CD4-positive, alpha-beta T cell treated with Interleukin-10 for 1 hour (primary cell): ENCODE data around the gene ZFP57.
A peak's percentile ranks its signal among the peaks of the same experiment; 100 is the strongest.

ENCODE experiments used
- DNase-seq: peaks from one replicate; pipeline ENCODE4 v3.0.0-alpha.2; 2020

The ZFP57 gene

GRCh38 chr6:29680904-29681303 is at the start of gene ZFP57:
Gene ZFP57 (minus strand): TSS chr6:29681152. CDS start chr6:29677003, 4,149 bp downstream.
- no peak for DNase-seq

DNA sequence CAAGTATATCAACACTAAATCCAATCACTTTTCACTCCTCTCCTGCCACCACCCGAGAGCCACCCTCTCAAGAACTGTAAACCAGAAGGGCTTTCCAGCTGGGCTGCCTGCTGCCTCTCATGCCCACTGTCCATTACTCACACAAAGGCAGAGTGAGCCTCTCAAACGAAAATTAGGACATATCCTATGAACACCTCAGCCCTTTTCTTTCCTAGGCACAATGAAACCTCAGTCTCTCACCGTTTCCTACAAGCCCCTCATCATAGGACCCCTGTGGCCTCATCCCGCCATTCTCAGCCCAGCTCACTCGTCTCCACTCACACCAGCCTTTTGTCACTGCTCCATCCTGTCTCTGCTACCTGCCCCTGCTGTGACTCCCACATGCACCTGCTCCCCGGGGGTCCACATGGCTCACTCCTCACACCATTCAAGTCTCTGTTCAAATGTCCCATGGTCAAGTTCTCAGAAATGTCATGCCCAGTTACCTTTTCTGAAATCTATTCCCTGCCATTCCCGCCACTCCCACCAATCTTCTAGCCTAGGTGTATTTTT is 49.7 kb upstream of the ZFP57 start:
- DNase-seq = peak; percentile 39

DNA sequence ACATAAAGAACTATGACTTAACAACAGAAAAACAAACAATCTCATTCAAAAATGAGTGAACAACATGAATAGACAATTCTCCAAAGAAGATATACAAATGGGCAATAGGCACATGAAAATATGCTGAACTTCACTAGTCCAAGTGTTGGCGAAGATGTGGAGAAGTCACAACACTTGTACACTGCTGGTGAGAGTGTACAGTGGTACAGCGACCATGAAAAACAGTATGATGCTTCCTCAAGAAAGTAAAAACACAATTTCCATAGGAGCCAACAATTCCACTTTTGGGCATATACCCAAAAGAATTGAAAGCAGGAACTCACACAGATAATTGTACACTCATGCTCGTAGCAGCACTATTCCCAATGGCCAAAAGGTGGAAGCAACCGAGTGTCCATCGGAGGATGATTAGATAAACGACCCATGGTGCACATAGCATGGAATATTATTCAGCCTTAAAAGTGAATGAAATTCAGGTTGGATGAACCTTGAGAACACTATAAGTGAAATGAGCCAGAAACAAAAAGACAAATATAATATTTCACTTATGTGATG is 48.9 kb upstream of the ZFP57 start:
- peak; percentile 34 for DNase-seq

GRCh38 chr6:29728875-29729270 is 47.9 kb upstream of the ZFP57 start:
- peak; percentile 41 for DNase-seq

GRCh38 chr6:29728173-29728874 is 47.4 kb upstream of the ZFP57 start:
- DNase-seq = peak; percentile 34

DNA sequence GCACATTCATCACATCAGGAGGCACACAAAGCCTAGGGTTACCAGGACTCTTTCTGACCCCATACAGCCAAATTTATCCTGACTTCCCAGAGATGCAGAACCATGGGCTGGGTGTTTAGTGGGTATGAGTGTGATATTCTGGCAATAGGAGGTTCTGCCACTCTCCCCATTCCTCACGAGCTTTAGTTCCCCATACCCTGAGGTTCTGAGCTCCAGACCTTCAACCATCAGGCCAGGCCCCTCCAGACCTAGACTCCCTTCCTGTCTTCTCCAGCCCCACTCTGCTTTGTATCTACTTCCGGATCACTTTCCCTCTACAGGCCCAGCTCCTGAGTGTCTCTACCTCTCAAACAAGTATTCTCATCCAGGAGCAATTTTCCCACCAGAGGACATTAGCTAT is 46.7 kb upstream of the ZFP57 start:
- no peak for DNase-seq

- peak; percentile 44 for DNase-seq
These were observed 45.7 kb upstream of the ZFP57 start for GRCh38 chr6:29726571-29727194.

DNA sequence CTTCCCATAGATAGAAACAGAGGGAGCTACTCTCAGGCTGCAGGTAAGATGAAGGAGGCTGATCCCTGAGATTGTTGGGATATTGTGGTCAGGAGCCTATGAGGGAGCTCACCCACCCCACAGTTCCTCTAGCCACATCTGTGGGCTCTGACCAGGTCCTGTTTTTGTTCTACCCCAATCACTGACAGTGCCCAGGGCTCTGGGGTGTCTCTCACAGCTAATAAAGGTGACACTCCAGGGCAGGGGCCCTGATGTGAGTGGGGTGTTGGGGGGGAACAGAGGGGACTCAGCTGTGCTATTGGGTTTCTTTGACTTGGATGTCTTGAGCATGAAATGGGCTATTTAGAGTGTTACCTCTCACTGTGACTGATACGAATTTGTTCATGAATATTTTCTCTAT is 45.0 kb upstream of the ZFP57 start:
- DNase-seq = peak; percentile 37

DNA sequence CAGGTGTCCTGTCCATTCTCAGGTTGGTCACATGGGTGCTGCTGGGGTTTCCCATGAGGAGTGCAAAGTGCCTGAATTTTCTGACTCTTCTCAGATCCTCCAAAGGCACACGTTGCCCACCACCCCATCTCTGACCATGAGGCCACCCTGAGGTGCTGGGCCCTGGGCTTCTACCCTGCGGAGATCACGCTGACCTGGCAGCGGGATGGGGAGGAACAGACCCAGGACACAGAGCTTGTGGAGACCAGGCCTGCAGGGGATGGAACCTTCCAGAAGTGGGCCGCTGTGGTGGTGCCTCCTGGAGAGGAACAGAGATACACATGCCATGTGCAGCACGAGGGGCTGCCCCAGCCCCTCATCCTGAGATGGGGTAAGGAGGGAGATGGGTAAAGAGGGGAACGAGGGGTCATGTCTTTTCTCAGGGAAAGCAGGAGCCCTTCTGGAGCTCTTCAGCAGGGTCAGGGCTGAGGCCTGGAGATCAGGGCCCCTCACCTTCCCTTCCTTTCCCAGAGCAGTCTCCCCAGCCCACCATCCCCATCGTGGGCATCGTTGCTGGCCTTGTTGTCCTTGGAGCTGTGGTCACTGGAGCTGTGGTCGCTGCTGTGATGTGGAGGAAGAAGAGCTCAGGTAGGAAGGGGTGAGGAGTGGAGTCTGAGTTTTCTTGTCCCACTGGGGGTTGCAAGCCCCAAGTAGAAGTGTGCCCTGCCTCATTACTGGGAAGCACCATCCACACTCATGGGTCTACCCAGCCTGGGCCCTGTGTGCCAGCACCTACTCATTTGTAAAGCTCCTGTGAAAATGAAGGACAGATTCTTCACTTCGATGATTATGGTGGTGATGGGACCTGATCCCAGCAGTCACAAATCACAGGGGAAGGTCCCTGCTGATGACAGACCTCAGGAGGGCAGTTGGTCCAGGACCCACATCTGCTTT is 44.3 kb upstream of the ZFP57 start:
- no peak for DNase-seq

DNA sequence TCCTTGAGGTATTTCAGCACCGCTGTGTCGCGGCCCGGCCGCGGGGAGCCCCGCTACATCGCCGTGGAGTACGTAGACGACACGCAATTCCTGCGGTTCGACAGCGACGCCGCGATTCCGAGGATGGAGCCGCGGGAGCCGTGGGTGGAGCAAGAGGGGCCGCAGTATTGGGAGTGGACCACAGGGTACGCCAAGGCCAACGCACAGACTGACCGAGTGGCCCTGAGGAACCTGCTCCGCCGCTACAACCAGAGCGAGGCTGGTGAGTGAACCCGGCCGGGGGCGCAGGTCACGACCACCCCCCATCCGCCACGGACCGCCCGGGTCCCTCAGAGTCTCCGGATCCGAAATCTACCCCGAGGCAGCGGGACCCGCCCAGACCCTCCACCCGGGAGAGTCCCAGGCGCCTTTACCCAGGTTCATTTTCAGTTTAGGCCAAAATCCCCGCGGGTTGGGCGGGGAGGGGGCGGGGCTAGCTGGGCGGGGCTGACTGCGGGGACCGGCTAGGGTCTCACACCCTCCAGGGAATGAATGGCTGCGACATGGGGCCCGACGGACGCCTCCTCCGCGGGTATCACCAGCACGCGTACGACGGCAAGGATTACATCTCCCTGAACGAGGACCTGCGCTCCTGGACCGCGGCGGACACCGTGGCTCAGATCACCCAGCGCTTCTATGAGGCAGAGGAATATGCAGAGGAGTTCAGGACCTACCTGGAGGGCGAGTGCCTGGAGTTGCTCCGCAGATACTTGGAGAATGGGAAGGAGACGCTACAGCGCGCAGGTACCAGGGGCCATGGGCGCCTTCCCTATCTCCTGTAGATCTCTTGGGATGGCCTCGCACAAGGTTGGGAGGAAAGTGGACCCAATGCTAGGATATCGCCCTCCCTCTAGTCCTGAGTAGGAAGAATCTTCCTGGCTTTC is 43.0 kb upstream of the ZFP57 start:
- peak; percentile 90 for DNase-seq

GRCh38 chr6:29723262-29723665 is 42.3 kb upstream of the ZFP57 start, which contains the start of gene HLA-F:
Gene HLA-F (plus strand): TSS chr6:29723434. CDS start chr6:29723464, 30 bp downstream.
- peak; percentile 97 for DNase-seq

DNA sequence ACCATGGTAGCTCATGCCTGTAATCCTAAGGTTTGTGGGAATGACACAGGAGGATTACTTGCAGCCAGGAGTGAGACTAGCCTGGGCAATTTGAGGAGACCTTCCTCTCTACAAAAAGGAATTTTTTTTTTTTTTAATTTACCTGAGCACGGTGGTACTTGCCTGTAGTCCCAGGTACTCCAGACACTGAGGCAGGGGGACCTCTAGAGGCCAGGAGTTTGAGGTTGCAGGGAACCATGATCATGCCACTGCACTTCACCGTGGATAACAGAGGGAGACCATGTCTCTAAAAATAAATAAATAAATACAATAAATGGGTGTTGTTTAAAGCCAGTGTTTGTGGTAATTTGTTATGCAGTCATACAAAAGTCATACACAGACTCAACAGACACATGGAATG is 39.9 kb upstream of the ZFP57 start:
- DNase-seq = peak; percentile 59

DNA sequence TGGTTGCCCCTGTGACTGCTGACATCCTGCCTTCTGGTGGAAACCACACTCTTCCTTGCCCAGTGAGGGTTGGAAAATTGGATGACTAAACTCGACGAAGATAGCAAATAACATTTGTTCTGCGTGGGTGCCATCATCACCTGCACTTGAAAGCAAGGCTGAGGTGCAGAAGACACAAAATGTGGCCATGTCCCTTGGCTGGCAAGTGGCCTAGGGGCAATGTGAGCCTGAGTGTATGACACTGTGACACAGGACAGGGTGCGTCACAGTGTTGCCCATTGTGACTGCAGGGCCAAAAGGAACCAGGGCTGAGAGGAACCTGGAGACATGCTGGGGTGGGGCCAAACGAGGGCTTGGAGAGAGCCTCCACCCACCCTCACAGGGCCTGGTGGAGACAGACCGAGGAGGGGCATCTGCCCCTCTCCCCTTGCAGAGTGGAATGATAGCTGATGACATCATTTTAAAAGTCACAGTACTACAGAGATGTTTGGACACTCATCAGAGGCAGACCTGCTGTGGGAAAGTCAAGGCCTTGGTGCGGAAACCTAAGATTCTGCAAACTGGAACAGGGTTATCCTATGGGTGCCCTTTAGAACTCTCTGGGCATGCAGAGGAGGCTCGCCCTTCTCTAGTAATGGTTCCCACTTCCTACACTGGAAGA is 29.5 kb upstream of the ZFP57 start:
- DNase-seq = no peak

DNA sequence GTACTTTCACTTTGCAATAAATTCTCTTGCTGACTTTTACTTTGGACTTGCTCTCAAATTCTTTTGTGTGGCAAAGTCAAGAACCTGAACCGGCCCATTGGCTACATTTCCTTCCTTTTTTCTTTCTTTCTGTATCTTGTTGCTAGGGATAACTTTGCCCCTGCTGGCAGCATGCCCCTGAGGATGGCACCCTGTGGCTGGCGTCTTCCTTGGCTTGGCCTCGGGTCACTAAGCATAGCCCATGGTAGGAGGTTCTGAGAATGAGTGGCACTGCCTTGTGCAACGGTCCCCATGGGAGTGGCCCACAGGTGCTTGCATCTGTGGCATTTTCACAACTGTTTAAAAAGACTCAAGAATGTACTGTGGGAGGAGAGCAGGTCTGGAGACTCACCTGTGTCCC is 28.2 kb upstream of the ZFP57 start:
- DNase-seq = no peak

DNA sequence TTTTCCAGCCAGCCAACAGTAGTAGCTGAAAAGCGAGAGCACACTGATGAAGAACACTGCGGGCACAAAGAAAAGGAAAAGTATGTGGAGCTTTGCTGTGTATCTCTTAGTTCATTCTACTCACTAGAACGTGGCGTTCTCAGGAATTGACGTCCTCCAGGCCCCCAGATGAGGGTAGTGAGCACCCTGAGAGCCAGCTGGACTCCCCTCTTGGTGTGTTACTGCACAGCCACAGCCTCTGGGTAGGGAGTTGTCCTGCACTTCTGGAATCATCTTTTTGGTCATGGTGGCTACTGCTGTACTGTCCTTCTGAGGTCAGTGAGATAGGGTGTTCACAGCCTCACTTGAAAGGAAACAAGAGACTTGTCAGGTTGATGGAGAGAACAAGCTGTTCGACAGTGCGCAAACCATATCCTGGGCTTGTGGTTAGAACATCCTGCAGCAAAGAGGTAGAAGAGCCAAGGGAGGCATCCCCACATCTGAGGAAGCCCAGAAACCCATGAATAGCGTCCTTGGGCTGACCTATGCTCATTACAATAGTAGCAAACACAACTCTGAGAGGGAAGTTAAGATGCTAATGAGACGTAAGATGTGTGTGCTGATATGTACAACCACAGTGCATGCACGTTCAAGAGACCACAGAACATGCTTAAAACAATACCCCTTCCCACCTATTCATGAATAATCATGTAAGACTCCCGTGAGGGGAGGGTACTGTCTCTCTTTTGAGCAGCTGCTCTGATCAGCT is 27.7 kb upstream of the ZFP57 start:
- DNase-seq = peak; percentile 83

DNA sequence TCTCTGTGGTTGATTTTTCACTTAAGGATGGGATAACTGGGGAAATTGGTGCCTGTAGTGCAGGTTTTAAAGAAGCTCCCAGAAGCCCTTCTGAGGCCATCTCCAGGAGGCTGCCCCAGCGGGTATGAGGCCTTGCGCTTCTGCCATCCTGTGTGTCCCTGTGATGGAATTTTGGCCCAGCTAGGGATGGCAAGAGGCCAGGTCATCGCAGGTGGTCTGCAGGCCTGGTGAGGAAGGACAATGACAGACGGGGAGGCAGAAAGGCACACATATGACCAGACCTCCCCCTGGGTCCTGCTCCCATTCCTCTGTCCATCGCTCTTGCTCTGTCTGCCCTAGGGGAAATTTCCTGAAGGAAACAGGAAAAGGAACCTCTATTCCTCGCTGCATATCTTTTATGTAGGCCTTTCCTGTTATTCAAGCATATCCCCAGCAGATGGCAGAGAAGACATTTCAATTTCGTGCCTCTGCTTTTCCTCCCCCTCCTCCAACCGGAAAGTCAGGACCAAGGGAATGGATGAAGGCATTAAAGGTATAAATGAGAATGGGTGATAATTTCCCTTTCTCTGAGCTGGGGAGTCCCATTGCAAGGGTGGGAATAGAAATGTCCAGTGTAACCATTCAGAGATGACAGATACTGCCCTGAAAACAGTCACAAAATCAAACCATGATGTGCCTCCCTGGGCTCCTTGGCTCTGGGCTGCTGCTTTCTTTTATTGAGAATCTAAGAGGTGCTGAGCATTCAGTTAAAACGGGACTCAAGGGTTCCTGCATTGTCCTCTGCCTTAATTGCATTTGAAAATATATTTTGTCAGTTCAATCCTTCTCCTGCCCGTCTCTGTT is 24.7 kb upstream of the ZFP57 start:
- peak; percentile 57 for DNase-seq

DNA sequence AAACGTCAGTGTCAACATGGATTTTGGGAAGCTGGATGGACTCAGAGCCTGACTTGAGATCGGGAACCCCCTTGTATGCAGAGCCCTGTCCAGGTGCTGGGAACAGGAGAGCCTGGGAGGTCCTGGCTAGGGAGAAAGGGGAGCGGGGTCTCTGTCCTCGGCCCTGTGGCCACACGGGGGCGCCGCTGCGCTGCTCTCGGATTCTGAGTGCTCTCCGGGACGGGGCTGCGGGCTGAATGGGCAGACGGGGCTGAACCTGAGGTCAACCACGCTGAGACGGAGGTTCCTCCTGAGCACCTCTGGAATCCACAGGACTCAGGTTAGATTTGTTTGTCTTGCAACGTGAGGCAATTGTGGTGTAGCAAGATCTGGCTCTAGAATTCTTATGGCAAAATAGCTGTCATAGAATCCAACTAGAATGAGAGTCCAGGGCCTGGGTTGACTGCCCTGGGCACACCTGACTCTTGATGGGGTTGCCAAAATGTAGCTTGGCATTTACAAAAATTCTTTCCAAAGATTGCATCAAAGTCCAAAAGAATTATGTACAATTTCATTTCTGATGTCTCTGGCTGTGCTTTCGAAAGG is 21.7 kb upstream of the ZFP57 start:
- DNase-seq = peak; percentile 78

- no peak for DNase-seq
These were observed 15.5 kb upstream of the ZFP57 start for GRCh38 chr6:29696147-29697125.
